ENCODE data around the gene C3orf22.

C3orf22 gene

GRCh38 chr3:126515066-126515706, 43.5 kb downstream of the C3orf22 start:
- DNase-seq (ENCODE audit: low spot score): no peak
- FAIRE-seq: peak; percentile 95

GRCh38 chr3:126514161-126514560, 44.6 kb downstream of the C3orf22 start:
- FAIRE-seq: no peak
- DNase-seq (ENCODE audit: low spot score): no peak

- FAIRE-seq: peak; percentile 86
- no peak for DNase-seq (ENCODE audit: low spot score)
Observed at GRCh38 chr3:126512916-126513650, 45.6 kb downstream of the C3orf22 start.

GRCh38 chr3:126512026-126512425, 46.7 kb downstream of the C3orf22 start:
- DNase-seq (ENCODE audit: low spot score): no peak
- FAIRE-seq: peak; percentile 61

GRCh38 chr3:126511291-126511690, 47.4 kb downstream of the C3orf22 start:
- no peak for DNase-seq (ENCODE audit: low spot score)
- FAIRE-seq: peak; percentile 20

GRCh38 chr3:126510308-126510910, 48.3 kb downstream of the C3orf22 start:
- peak; percentile 79 for FAIRE-seq
- DNase-seq (ENCODE audit: low spot score): no peak

- FAIRE-seq (peak; percentile 84), DNase-seq (ENCODE audit: low spot score) (no peak)
Observed at GRCh38 chr3:126509597-126510307, 49.0 kb downstream of the C3orf22 start.

GRCh38 chr3:126508564-126508964, 50.2 kb downstream of the C3orf22 start:
- FAIRE-seq (peak; percentile 50), DNase-seq (ENCODE audit: low spot score) (peak; percentile 90)

- FAIRE-seq: no peak
- DNase-seq (ENCODE audit: low spot score): no peak
Observed at GRCh38 chr3:126507886-126508285, 50.8 kb downstream of the C3orf22 start.

- no peak for DNase-seq (ENCODE audit: low spot score)
- no peak for FAIRE-seq
Observed at GRCh38 chr3:126503701-126504100, 55.0 kb downstream of the C3orf22 start.

- FAIRE-seq: no peak
- no peak for DNase-seq (ENCODE audit: low spot score)
Observed at GRCh38 chr3:126502656-126503055, 56.1 kb downstream of the C3orf22 start.

GRCh38 chr3:126501736-126502135, 57.0 kb downstream of the C3orf22 start:
- DNase-seq (ENCODE audit: low spot score) (no peak), FAIRE-seq (no peak)

GRCh38 chr3:126501054-126501453, 57.7 kb downstream of the C3orf22 start:
- DNase-seq (ENCODE audit: low spot score): no peak
- no peak for FAIRE-seq

GRCh38 chr3:126500016-126500415, 58.7 kb downstream of the C3orf22 start:
- FAIRE-seq (no peak), DNase-seq (ENCODE audit: low spot score) (no peak)

Data from urothelium cell line (cell line).